ENCODE data around the gene STXBP5L.
"Not testable (repeated sequence)": the region's sequence is repeated elsewhere in the genome, so short reads cannot be mapped to it uniquely, and the experiment has no call there.

STXBP5L gene

DNA sequence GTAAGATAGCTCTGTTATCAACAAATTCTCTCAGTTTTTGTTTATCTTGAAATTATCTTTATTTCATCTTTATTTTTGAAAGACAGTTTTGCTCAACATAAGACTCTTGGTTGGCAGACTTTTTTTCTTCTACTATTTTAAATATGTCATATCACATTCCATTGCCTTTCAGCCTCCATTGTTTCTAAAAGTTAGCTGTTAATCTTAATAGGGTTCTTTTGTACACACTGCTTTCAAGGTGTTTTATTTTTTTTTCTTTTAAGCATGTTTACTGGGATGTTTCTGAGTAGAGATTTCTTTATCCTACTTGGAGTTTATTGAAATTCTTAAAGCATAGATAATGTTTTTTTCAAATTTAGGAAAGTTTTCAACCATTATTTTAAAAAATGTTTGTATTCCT, 294.6 kb downstream of the STXBP5L start:
- Histone ChIP-seq H3K4me2 (no peak overlapping the region), H4K20me1 (no peaks in the 10 kb centered on the region), H3K4me1 (no peaks in the 10 kb centered on the region; the same call in 1 of the 2 replicates), H3K4me3 (no peak overlapping the region), H3K36me3 (no peaks in the 10 kb centered on the region), H3K27me3 (no peaks in the 10 kb centered on the region), H3K27ac (no peak overlapping the region), H3K9me3 (no peaks in the 10 kb centered on the region), H3K9ac (no peak overlapping the region)
- no peak for TF ChIP-seq Cebpa-rat (IDR thresholded peaks at IDR 0.05)

DNA sequence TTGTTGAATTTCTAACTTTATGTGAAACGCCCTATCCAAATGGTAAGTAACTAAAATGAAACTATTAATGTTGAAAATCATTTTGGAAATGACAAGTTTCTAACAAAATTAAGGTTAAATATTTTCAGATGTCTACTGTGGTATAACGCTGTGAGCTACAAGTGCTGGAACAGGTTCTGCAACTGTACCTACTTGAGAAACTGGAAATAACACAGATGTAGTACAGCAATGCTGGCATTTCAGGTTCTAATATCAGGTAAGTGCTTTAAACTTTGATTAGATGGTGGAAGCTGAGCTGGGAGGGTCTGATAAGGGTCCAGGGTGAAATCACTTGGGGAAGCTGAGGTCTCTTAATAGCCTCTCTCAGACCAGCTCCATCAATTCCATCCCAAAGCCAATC, 315.1 kb downstream of the STXBP5L start:
- no peak overlapping the region for H3K4me3 ChIP-seq
- H3K4me2 ChIP-seq: no peak overlapping the region
- no peaks in the 10 kb centered on the region for H4K20me1 ChIP-seq
- H3K9ac ChIP-seq: no peak overlapping the region
- no peaks in the 10 kb centered on the region for H3K27me3 ChIP-seq
- H3K9me3 ChIP-seq: no peaks in the 10 kb centered on the region
- H3K4me1 ChIP-seq: no peaks in the 10 kb centered on the region
- no peak for TF ChIP-seq Cebpa-rat (IDR thresholded peaks at IDR 0.05)
- H3K27ac ChIP-seq: no peak overlapping the region
- no peaks in the 10 kb centered on the region for H3K36me3 ChIP-seq

DNA sequence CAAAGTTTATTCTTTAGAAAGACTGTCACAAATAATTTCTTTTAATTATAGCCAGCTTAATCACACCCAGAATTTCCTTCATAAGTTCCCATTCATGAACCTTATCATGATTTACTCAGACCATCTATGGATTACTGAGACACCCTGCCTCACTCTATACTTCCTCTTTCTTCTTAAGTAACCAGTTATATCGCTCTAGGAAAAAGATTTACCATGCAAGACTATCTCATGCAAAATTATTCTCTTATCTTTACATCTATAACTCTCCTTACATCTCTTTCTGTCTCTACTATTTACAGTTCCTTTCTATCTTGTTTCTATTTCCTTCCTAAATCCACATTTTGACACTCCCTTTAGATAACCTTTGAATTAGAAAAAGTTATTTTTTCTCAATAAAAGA, 321.0 kb downstream of the STXBP5L start:
- no peak overlapping the region for H3K4me3 ChIP-seq
- no peak overlapping the region for H3K4me2 ChIP-seq
- no peaks in the 10 kb centered on the region for H3K9me3 ChIP-seq
- H3K27ac ChIP-seq: no peak overlapping the region
- H3K36me3 ChIP-seq: no peaks in the 10 kb centered on the region
- H3K4me1 ChIP-seq: no peaks in the 10 kb centered on the region
- no peaks in the 10 kb centered on the region for H3K27me3 ChIP-seq
- no peak overlapping the region for H3K9ac ChIP-seq
- no peak for TF ChIP-seq Cebpa-rat (IDR thresholded peaks at IDR 0.05)
- H4K20me1 ChIP-seq: no peaks in the 10 kb centered on the region

DNA sequence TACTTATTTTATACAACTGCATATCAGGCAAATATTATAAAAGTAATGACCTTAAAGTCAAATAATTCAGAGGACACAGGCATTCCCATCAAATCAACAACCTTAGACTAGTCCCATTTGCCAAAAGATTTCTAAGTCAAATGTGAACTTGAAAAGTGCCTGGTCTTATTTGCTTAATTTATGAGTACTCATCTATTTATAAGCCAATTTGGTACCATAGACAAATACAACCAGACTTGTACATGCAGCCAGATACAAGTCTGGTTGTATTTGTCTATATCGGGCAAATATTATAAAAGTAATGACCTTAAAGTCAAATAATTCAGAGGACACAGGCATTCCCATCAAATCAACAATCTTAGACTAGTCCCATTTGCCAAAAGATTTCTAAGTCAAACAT, 322.2 kb downstream of the STXBP5L start:
- not testable (repeated sequence) for H3K9me3 ChIP-seq, H3K27me3 ChIP-seq

GRCh38 chr3:121231872-121232271, 323.9 kb downstream of the STXBP5L start:
- no peak overlapping the region for H3K9ac ChIP-seq
- H3K4me2 ChIP-seq: no peak overlapping the region

More for the DNA sequence above, 322.2 kb downstream of the STXBP5L start:
- not testable (repeated sequence) for H3K4me3 ChIP-seq, H3K9ac ChIP-seq, H3K36me3 ChIP-seq, H3K4me1 ChIP-seq, H4K20me1 ChIP-seq, H3K27ac ChIP-seq, H3K4me2 ChIP-seq

GRCh38 chr3:121232309-121233225, 324.6 kb downstream of the STXBP5L start:
- no peaks in the 10 kb centered on the region for H4K20me1 ChIP-seq
- no peaks in the 10 kb centered on the region for H3K4me1 ChIP-seq
- no peak for TF ChIP-seq Cebpa-rat (IDR thresholded peaks at IDR 0.05)
- H3K9ac ChIP-seq: no peak overlapping the region
- H3K27me3 ChIP-seq: no peaks in the 10 kb centered on the region
- H3K36me3 ChIP-seq: no peaks in the 10 kb centered on the region
- H3K27ac ChIP-seq: no peak overlapping the region
- H3K4me2 ChIP-seq: no peak overlapping the region
- H3K9me3 ChIP-seq: no peaks in the 10 kb centered on the region
- no peak overlapping the region for H3K4me3 ChIP-seq

More at GRCh38 chr3:121231872-121232271, 323.9 kb downstream of the STXBP5L start:
- Histone ChIP-seq H4K20me1 (no peaks in the 10 kb centered on the region), H3K27ac (no peak overlapping the region), H3K9me3 (no peaks in the 10 kb centered on the region), H3K4me3 (no peak overlapping the region), H3K4me1 (no peaks in the 10 kb centered on the region), H3K36me3 (no peaks in the 10 kb centered on the region), H3K27me3 (no peaks in the 10 kb centered on the region)
- no peak for TF ChIP-seq Cebpa-rat (IDR thresholded peaks at IDR 0.05)

- H3K4me1 ChIP-seq: no peaks in the 10 kb centered on the region
- no peaks in the 10 kb centered on the region for H3K9me3 ChIP-seq
- no peak for TF ChIP-seq Cebpa-rat (IDR thresholded peaks at IDR 0.05)
- no peak overlapping the region for H3K27ac ChIP-seq
- H3K9ac ChIP-seq: no peak overlapping the region
- H3K27me3 ChIP-seq: no peaks in the 10 kb centered on the region
- H3K36me3 ChIP-seq: no peaks in the 10 kb centered on the region
- no peaks in the 10 kb centered on the region for H4K20me1 ChIP-seq
- no peak overlapping the region for H3K4me2 ChIP-seq
- H3K4me3 ChIP-seq: no peak overlapping the region
Measured at GRCh38 chr3:121243208-121243607, 335.2 kb downstream of the STXBP5L start.

- Histone ChIP-seq H3K4me1 (no peaks in the 10 kb centered on the region), H3K4me3 (no peak overlapping the region), H3K9ac (no peak overlapping the region), H3K9me3 (peaks cover 3% of the 10 kb centered on the region; the same call in 1 of the 2 replicates), H3K4me2 (no peak overlapping the region), H3K27ac (no peak overlapping the region), H3K36me3 (no peaks in the 10 kb centered on the region), H4K20me1 (no peaks in the 10 kb centered on the region), H3K27me3 (no peaks in the 10 kb centered on the region)
- no peak for TF ChIP-seq Cebpa-rat (IDR thresholded peaks at IDR 0.05)
Measured at GRCh38 chr3:121252676-121253075, 344.7 kb downstream of the STXBP5L start.

DNA sequence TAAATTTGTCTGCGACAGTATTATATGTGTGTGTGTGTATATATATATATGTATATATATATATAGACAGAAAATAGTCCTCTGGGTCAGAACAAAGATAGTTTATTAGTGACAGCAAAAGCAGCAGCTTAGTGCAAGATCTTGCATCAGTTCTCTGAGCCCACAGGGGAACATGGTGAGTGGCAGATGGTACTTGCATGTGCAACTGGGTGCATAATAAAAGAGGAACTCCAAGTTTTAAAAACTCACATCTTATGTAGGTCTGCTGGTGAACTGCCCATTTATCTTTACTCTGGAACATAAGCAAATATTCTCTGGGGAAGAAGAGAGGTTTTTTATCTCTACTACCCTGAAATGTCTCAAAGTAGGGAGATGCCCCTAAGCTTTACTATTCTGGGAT, 361.4 kb downstream of the STXBP5L start:
- Histone ChIP-seq H3K27ac (peak overlapping the region; percentile 59), H3K4me2 (peak overlapping the region; percentile 44), H4K20me1 (no peaks in the 10 kb centered on the region), H3K27me3 (no peaks in the 10 kb centered on the region), H3K9me3 (peaks cover 14% of the 10 kb centered on the region; the same call in 1 of the 2 replicates), H3K4me3 (no peak overlapping the region), H3K36me3 (peaks cover 3% of the 10 kb centered on the region; the same call in 1 of the 2 replicates), H3K9ac (no peak overlapping the region), H3K4me1 (peaks cover 20% of the 10 kb centered on the region)
- TF ChIP-seq Cebpa-rat (IDR thresholded peaks at IDR 0.05): no peak

DNA sequence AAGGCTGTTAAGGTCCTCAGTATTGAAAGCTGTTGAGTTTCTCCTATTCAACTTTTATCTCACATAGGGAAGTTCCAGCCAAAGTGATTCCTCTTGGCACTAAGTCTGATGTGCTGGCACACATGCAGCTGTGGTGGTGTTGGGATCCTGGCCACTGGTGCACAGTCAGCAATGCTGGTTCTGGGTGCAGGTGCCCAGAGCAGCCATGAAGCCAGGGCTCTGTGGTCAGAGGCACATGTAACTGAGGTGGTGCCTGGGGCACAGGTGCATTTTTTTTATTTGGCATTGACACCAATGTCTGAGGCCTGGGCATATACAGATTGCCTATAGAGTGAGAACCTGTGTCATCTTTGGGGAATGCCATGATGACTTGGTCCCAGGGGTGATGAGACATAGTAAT, 366.4 kb downstream of the STXBP5L start:
- H3K4me1 ChIP-seq: peaks cover 12% of the 10 kb centered on the region
- H3K9ac ChIP-seq: no peak overlapping the region
- H3K27me3 ChIP-seq: no peaks in the 10 kb centered on the region
- H3K36me3 ChIP-seq: peaks cover 7% of the 10 kb centered on the region; the same call in 1 of the 2 replicates
- no peak overlapping the region for H3K4me2 ChIP-seq
- peaks cover 18% of the 10 kb centered on the region; the same call in 1 of the 2 replicates for H3K9me3 ChIP-seq
- H3K4me3 ChIP-seq: no peak overlapping the region
- no peak for TF ChIP-seq Cebpa-rat (IDR thresholded peaks at IDR 0.05)
- no peak overlapping the region for H3K27ac ChIP-seq
- H4K20me1 ChIP-seq: no peaks in the 10 kb centered on the region

Measured in BLaER1 (cell line).